ENCODE measurements around the gene FAM81B. TPM values are rescaled to one million over a fixed set of nuclear protein-coding genes. Genes with fewer than 3 reads are reported as not detected.
"Not testable (repeated sequence)": the region's sequence is repeated elsewhere in the genome, so short reads cannot be mapped to it uniquely, and the experiment has no call there.

FAM81B gene, protein sequence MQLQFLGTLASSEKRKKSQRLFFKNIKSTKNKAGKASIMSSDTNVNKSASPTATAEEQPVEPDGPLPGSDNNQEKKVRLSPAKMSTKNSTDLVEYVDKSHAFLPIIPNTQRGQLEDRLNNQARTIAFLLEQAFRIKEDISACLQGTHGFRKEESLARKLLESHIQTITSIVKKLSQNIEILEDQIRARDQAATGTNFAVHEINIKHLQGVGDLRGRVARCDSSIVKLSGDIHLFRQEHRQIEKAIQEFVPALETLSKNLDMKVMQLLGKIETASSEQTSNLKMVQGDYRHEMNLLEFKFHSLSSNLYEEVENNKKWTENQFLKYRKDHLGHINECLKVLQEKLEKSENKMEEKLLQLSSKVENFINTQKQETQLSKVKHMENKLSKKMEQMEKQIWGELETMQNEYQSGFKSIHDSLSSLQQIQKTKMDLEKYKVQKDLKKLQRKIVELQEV
- not detected in 3 replicates for polyA plus RNA-seq
- not detected for polyA plus RNA-seq (2011; ENCODE audit: low read depth)
- polyA plus RNA-seq (2011; cell fraction: cytosol; rRNA removed) = not detected in 2 replicates
- not detected in 2 replicates for polyA plus RNA-seq (2011; cell fraction: nucleus; rRNA removed)
- polyA plus RNA-seq (2012; ENCODE audit: low replicate concordance) = not detected in 2 replicates
- not detected in 3 replicates for polyA minus RNA-seq
- not detected for polyA minus RNA-seq (2011; cell fraction: cytosol; rRNA and poly(A)+ RNA removed)
- not detected in 2 replicates for polyA minus RNA-seq (2011; cell fraction: nucleus; rRNA and poly(A)+ RNA removed)

DNA sequence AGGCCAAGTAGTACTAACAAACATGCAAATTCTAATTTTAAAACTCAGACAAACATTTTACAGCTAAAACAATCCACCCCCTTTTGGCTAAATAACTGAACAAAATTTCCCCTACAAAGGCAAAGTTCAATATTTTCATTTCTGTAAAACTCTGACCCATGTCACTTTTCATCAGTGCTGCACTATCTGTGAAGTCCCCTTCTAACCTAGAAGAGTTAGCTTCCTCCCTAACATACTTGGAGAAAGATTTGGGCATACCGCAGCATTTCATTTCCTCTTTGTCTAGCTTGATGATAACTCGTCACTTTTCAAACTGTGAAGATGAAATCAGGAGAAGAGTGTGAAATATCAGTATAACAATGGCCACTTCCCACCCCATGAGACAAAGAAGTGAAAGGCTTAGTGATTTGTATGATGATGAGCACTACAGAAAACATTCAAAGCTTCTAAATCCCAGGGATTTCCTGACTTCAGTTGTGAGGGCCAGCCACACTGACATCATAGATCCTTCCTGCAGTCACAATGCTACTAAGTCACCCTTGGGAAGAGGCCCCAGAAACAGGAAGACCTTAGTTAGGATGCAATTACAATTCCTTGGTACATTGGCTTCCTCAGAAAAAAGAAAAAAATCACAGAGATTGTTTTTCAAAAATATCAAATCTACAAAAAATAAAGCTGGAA, at the start of gene FAM81B:
Gene FAM81B, plus strand, starts transcription at position 555 of the 681 bp plus-strand sequence. Its CDS starts 24 bp downstream, at position 579.
- Histone ChIP-seq H3K9me3 (ENCODE audit: control insufficient read depth, low read depth, low read length) (no peaks in the 10 kb centered on the region), H3K79me2 (ENCODE audit: control insufficient read depth, insufficient read depth, low read length) (no peaks in the 10 kb centered on the region)
- no peak for DNase-seq (ENCODE audit: low read depth, low spot score)

DNA sequence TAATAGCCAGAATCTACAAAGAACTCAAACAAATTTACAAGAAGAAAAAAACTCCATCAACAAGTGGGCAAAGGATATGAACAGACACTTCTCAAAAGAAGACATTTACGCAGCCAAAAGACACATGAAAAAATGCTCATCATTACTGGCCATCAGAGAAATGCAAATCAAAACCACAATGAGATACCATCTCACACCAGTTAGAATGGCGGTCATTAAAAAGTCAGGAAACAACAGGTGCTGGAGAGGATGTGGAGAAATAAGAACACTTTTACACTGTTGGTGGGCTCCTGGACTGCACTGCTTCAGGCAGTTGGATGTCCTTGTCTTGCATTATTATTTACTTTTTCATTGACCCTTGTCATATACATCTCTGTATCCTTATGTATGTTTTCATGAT, 49.7 kb upstream of the FAM81B start:
- dilution Hi-C loops (cut with MboI; ENCODE audit: extremely low pct_ligation_motif_present, low sequenced_read_pairs); H3K36me3 ChIP-seq (ENCODE audit: control insufficient read depth in 2 of 2, extremely low read depth in 1 of 2, insufficient read depth in 2 of 2, low read length in 2 of 2); H3K4me1 ChIP-seq (ENCODE audit: control insufficient read depth, extremely low read depth, insufficient read depth, low read length): not testable (repeated sequence)

More for the DNA sequence above, at the start of gene FAM81B:
- Histone ChIP-seq H3K27ac (ENCODE audit: control insufficient read depth, insufficient read depth, low read length) (no peak within 1 kb of the TSS), H3K36me3 (ENCODE audit: control insufficient read depth in 2 of 2, extremely low read depth in 1 of 2, insufficient read depth in 2 of 2, low read length in 2 of 2) (no peaks in the 10 kb centered on the region), H3K9ac (ENCODE audit: control insufficient read depth, extremely low read depth, insufficient read depth, low read length) (no peak within 1 kb of the TSS), H3K4me3 (ENCODE audit: control insufficient read depth in 2 of 3, extremely low read depth in 1 of 3, insufficient read depth in 2 of 3, low read depth in 1 of 3, low read length in 3 of 3) (no peak within 1 kb of the TSS), H3K9me1 (ENCODE audit: control insufficient read depth, extremely low read depth, insufficient read depth, low read length) (no peaks in the 10 kb centered on the region), H3K4me2 (ENCODE audit: control insufficient read depth, extremely low read depth, insufficient read depth, low read depth, low read length) (no peak within 1 kb of the TSS), H3K4me1 (ENCODE audit: control insufficient read depth, extremely low read depth, insufficient read depth, low read length) (no peaks in the 10 kb centered on the region), H3K27me3 (ENCODE audit: control insufficient read depth, extremely low read depth, insufficient read depth, low read length) (peaks cover 5% of the 10 kb centered on the region), H4K20me1 (ENCODE audit: control insufficient read depth, extremely low read depth, insufficient read depth, low read length) (no peaks in the 10 kb centered on the region), H2AFZ (ENCODE audit: control insufficient read depth, low read length) (no peak within 1 kb of the TSS)
- no peak for FAIRE-seq
- TF ChIP-seq, protein P1, sequence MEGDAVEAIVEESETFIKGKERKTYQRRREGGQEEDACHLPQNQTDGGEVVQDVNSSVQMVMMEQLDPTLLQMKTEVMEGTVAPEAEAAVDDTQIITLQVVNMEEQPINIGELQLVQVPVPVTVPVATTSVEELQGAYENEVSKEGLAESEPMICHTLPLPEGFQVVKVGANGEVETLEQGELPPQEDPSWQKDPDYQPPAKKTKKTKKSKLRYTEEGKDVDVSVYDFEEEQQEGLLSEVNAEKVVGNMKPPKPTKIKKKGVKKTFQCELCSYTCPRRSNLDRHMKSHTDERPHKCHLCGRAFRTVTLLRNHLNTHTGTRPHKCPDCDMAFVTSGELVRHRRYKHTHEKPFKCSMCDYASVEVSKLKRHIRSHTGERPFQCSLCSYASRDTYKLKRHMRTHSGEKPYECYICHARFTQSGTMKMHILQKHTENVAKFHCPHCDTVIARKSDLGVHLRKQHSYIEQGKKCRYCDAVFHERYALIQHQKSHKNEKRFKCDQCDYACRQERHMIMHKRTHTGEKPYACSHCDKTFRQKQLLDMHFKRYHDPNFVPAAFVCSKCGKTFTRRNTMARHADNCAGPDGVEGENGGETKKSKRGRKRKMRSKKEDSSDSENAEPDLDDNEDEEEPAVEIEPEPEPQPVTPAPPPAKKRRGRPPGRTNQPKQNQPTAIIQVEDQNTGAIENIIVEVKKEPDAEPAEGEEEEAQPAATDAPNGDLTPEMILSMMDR (optimal IDR thresholded peaks at IDR 0.05 in 1 of 3, IDR thresholded peaks at IDR 0.05 in 1 of 3, conservative IDR thresholded peaks at IDR 0.05 in 1 of 3; ENCODE audit: extremely low read depth in 1 of 3, insufficient read depth in 2 of 3, low read length in 3 of 3) = no peak
- no peak for TF ChIP-seq EZH2 (IDR thresholded peaks at IDR 0.05; ENCODE audit: low read length)
- dilution Hi-C loops (cut with MboI; ENCODE audit: extremely low pct_ligation_motif_present, low sequenced_read_pairs) = no loop called here

More for the DNA sequence above, 49.7 kb upstream of the FAM81B start:
- not testable (repeated sequence) for H3K9me3 ChIP-seq (ENCODE audit: control insufficient read depth, low read depth, low read length); DNase-seq (ENCODE audit: low read depth, low spot score); H3K9me1 ChIP-seq (ENCODE audit: control insufficient read depth, extremely low read depth, insufficient read depth, low read length); H3K4me3 ChIP-seq (ENCODE audit: control insufficient read depth in 2 of 3, extremely low read depth in 1 of 3, insufficient read depth in 2 of 3, low read depth in 1 of 3, low read length in 3 of 3); H3K4me2 ChIP-seq (ENCODE audit: control insufficient read depth, extremely low read depth, insufficient read depth, low read depth, low read length); H3K9ac ChIP-seq (ENCODE audit: control insufficient read depth, extremely low read depth, insufficient read depth, low read length); H4K20me1 ChIP-seq (ENCODE audit: control insufficient read depth, extremely low read depth, insufficient read depth, low read length); H2AFZ ChIP-seq (ENCODE audit: control insufficient read depth, low read length); H3K27me3 ChIP-seq (ENCODE audit: control insufficient read depth, extremely low read depth, insufficient read depth, low read length); FAIRE-seq; H3K79me2 ChIP-seq (ENCODE audit: control insufficient read depth, insufficient read depth, low read length); H3K27ac ChIP-seq (ENCODE audit: control insufficient read depth, insufficient read depth, low read length)
